ENCODE measurements around the gene GAPDHS. TPM values are rescaled to one million over a fixed set of nuclear protein-coding genes. Genes with fewer than 3 reads are reported as not detected.

GAPDHS gene
- not detected for total RNA-seq

GRCh38 chr19:35533201-35533821 is at the start of gene GAPDHS:
Gene GAPDHS, plus strand, starts transcription at chr19:35533456. Its CDS starts 72 bp downstream, at chr19:35533528.
- no peaks in the 10 kb centered on the region for H3K9me3 ChIP-seq
- 55% methylated on average over 22 of the region's 39 CpGs for WGBS
- peaks cover 0 to 78% (median 26%) of the 10 kb centered on the region in 4 donors for H3K27me3 ChIP-seq
- no peak within 1 kb of the TSS for H3K4me3 ChIP-seq
- H3K4me1 ChIP-seq = peaks cover 7 to 11% (median 9%) of the 10 kb centered on the region in 4 donors
- no peak for TF ChIP-seq POLR2AphosphoS5 (IDR thresholded peaks at IDR 0.05)
- no peak for TF ChIP-seq CTCF (IDR thresholded peaks at IDR 0.05)
- no peak for TF ChIP-seq POLR2A (IDR thresholded peaks at IDR 0.05; ENCODE audit: low read depth)
- TF ChIP-seq EP300 (IDR thresholded peaks at IDR 0.05) = no peak
- no peak within 1 kb of the TSS for H3K27ac ChIP-seq (replicated peaks in 1 of 4)
- no peak for DNase-seq (ENCODE audit: extremely low spot score)
- H3K36me3 ChIP-seq = no peaks in the 10 kb centered on the region
- intact Hi-C loops (cut with DNase I) = no loop called here

- H3K27ac ChIP-seq (replicated peaks in 1 of 4) = no peak overlapping the region
- peaks cover 0 to 24% (median 0%) of the 10 kb centered on the region in 4 donors for H3K27me3 ChIP-seq
- DNase-seq (ENCODE audit: extremely low spot score) = no peak
- intact Hi-C loops (cut with DNase I) = no loop called here
- no peaks in the 10 kb centered on the region for H3K4me1 ChIP-seq
- H3K36me3 ChIP-seq = no peaks in the 10 kb centered on the region
- no peaks in the 10 kb centered on the region for H3K9me3 ChIP-seq
- WGBS = 65% methylated on average over 7 of the region's 7 CpGs
- TF ChIP-seq POLR2AphosphoS5 (IDR thresholded peaks at IDR 0.05) = no peak
- no peak for TF ChIP-seq EP300 (IDR thresholded peaks at IDR 0.05)
- TF ChIP-seq POLR2A (IDR thresholded peaks at IDR 0.05; ENCODE audit: low read depth) = no peak
- TF ChIP-seq CTCF (IDR thresholded peaks at IDR 0.05) = no peak
- no peak overlapping the region for H3K4me3 ChIP-seq
Observed at GRCh38 chr19:35484252-35485036, 48.8 kb upstream of the GAPDHS start.

GRCh38 chr19:35486268-35486708 is 47.0 kb upstream of the GAPDHS start:
- intact Hi-C loops (cut with DNase I) = no loop called here
- DNase-seq (ENCODE audit: extremely low spot score) = no peak
- no peaks in the 10 kb centered on the region for H3K36me3 ChIP-seq
- peaks cover 0 to 38% (median 0%) of the 10 kb centered on the region in 4 donors for H3K27me3 ChIP-seq
- H3K27ac ChIP-seq (replicated peaks in 1 of 4) = no peak overlapping the region
- H3K4me3 ChIP-seq = no peak overlapping the region
- TF ChIP-seq EP300 (IDR thresholded peaks at IDR 0.05) (no peak), POLR2A (IDR thresholded peaks at IDR 0.05; ENCODE audit: low read depth) (no peak), CTCF (IDR thresholded peaks at IDR 0.05) (no peak), POLR2AphosphoS5 (IDR thresholded peaks at IDR 0.05) (no peak)
- no peaks in the 10 kb centered on the region for H3K9me3 ChIP-seq
- WGBS = 86% methylated on average over 3 of the region's 3 CpGs
- H3K4me1 ChIP-seq = no peaks in the 10 kb centered on the region

- intact Hi-C loops (cut with DNase I) = no loop called here
- DNase-seq (ENCODE audit: extremely low spot score) = no peak
- 76% methylated on average over 10 of the region's 10 CpGs for WGBS
Observed at GRCh38 chr19:35487656-35488182, 45.5 kb upstream of the GAPDHS start.

GRCh38 chr19:35488677-35489076 is 44.6 kb upstream of the GAPDHS start:
- Histone ChIP-seq H3K36me3 (no peaks in the 10 kb centered on the region), H3K27me3 (peaks cover 0 to 48% (median 0%) of the 10 kb centered on the region in 4 donors), H3K4me1 (no peaks in the 10 kb centered on the region), H3K9me3 (no peaks in the 10 kb centered on the region), H3K27ac (replicated peaks in 1 of 4) (no peak overlapping the region), H3K4me3 (no peak overlapping the region)
- TF ChIP-seq CTCF (IDR thresholded peaks at IDR 0.05) (no peak), POLR2A (IDR thresholded peaks at IDR 0.05; ENCODE audit: low read depth) (no peak), POLR2AphosphoS5 (IDR thresholded peaks at IDR 0.05) (no peak)
- intact Hi-C loops (cut with DNase I) = no loop called here
- DNase-seq (ENCODE audit: extremely low spot score) = no peak
- 81% methylated on average over 16 of the region's 16 CpGs for WGBS

More at GRCh38 chr19:35487656-35488182, 45.5 kb upstream of the GAPDHS start:
- Histone ChIP-seq H3K4me1 (no peaks in the 10 kb centered on the region), H3K9me3 (no peaks in the 10 kb centered on the region), H3K36me3 (no peaks in the 10 kb centered on the region), H3K27me3 (peaks cover 0 to 42% (median 0%) of the 10 kb centered on the region in 4 donors), H3K4me3 (no peak overlapping the region), H3K27ac (replicated peaks in 1 of 4) (no peak overlapping the region)
- TF ChIP-seq POLR2AphosphoS5 (IDR thresholded peaks at IDR 0.05) = no peak

Measured in esophagus muscularis mucosa (tissue), 4 donors.